K562 (cell line): ENCODE results near the gene ANKLE2.

ENCODE experiments used
- BRD4 ChIP-seq: fragments of 200-600 bp; sonication (generic); IDR thresholded peaks from 2 replicates; pipeline ENCODE4 v1.6.1; 2017; ENCODE audit warnings: inconsistent platforms
- CTCF ChIP-seq, 3 experiments: IDR thresholded peaks in 2 of 3; conservative IDR thresholded peaks in 1 of 3; 2 replicates each; pipeline ENCODE4 v1.5.1; 2011 to 2012; ENCODE audit warnings: low read length in 3 of 3, mild to moderate bottlenecking in 3 of 3, control low read depth in 2 of 3, improper control_type of control experiment in 1 of 3, inconsistent platforms in 1 of 3, low read depth in 1 of 3, mixed read lengths in 1 of 3, moderate library complexity in 1 of 3; ENCODE audit not compliant: insufficient read depth in 2 of 3
- EP300 ChIP-seq: IDR thresholded peaks from 2 replicates; pipeline ENCODE4 v1.6.1; 2012; ENCODE audit warnings: low read length, improper control_type of control experiment
- ESRRA ChIP-seq: fragments of 450-650 bp; IDR thresholded peaks from 2 replicates; pipeline ENCODE4 v1.6.1; 2014; ENCODE audit warnings: low read depth, mild to moderate bottlenecking, moderate library complexity, borderline replicate concordance
- IRF1 ChIP-seq: sonication (generic); formaldehyde crosslinking; IDR thresholded peaks from 2 replicates; pipeline ENCODE4 v1.8.0; 2022; ENCODE audit warnings: missing genetic modification reagents, mild to moderate bottlenecking, borderline replicate concordance
- MEF2A ChIP-seq: IDR thresholded peaks from 2 replicates; pipeline ENCODE4 v1.6.1; 2011; ENCODE audit warnings: low read depth, mild to moderate bottlenecking, low read length, moderate library complexity; ENCODE audit not compliant: control insufficient read depth
- NR3C1 ChIP-seq: sonication (generic); formaldehyde crosslinking; IDR thresholded peaks from 2 replicates; pipeline ENCODE4 v1.8.1; 2022; ENCODE audit warnings: missing genetic modification reagents
- PKNOX1 ChIP-seq: fragments of 450-650 bp; IDR thresholded peaks from 2 replicates; pipeline ENCODE4 v1.6.1; 2016
- SETDB1 ChIP-seq: IDR thresholded peaks from one replicate; pipeline ENCODE4 v1.6.1; 2012; ENCODE audit warnings: low read length, control low read depth, inconsistent platforms
- SRSF3 ChIP-seq: fragments of 200-400 bp; formaldehyde crosslinking; IDR thresholded peaks from 2 replicates; pipeline ENCODE4 v1.6.1; 2016; ENCODE audit warnings: mild to moderate bottlenecking, low read length, moderate library complexity; ENCODE audit not compliant: insufficient read depth
- ZNF121 ChIP-seq: sonication (generic); formaldehyde crosslinking; conservative IDR thresholded peaks from 2 replicates; pipeline ENCODE4 v1.8.0; 2022; ENCODE audit warnings: missing genetic modification reagents

GRCh38 chr12:132759359-132759758 lies 2.3 kb downstream of the ANKLE2 start:
- TF ChIP-seq EP300 (no peak), ESRRA (no peak), BRD4 (no peak), PKNOX1 (no peak), ZNF121 (CRISPR knock-in tag) (no peak), CTCF (IDR thresholded peaks at IDR 0.05 in 2 of 3, conservative IDR thresholded peaks at IDR 0.05 in 1 of 3; ENCODE audit: insufficient read depth in 2 of 3, low read depth in 1 of 3, low read length in 3 of 3) (no peak), SETDB1 (no peak), IRF1 (no peak), NR3C1 (CRISPR knock-in tag) (no peak), SRSF3 (no peak), MEF2A (no peak)
